MG63 (cell line): Measurements from ENCODE around the gene IFT80. TPM values are rescaled to one million over a fixed set of nuclear protein-coding genes. Genes with fewer than 3 reads are reported as not detected.
"Not testable (repeated sequence)": the region's sequence is repeated elsewhere in the genome, so short reads cannot be mapped to it uniquely, and the experiment has no call there.

Experiments
- DNase-seq: peaks from one replicate; pipeline ENCODE4 v3.0.0-alpha.2; 2020
- H3K27me3 ChIP-seq: fragments of 250-450 bp; sonication (Bioruptor Pico); 2 replicates; pipeline ENCODE4 v1.5.1; 2020; ENCODE audit warnings: mild to moderate bottlenecking, moderate library complexity
- H3K36me3 ChIP-seq: fragments of 250-450 bp; sonication (Bioruptor Pico); 2 replicates; pipeline ENCODE4 v1.5.1; 2020; ENCODE audit warnings: mild to moderate bottlenecking, moderate library complexity
- H3K4me3 ChIP-seq: fragments of 250-450 bp; sonication (Bioruptor Pico); 2 replicates; pipeline ENCODE4 v1.5.1; 2020; ENCODE audit warnings: mild to moderate bottlenecking, moderate library complexity
- H3K9me3 ChIP-seq: fragments of 250-450 bp; sonication (Bioruptor Pico); 2 replicates; pipeline ENCODE4 v1.5.1; 2020; ENCODE audit warnings: mild to moderate bottlenecking, moderate library complexity
- total RNA-seq: library from RNA; depleted of rRNA; stranded (reverse); fragments of >200 nt; shearing (Covaris generic); gene quantifications from 2 replicates; pipeline ENCODE4 v1.2.3, GENCODE V29; 2014; ENCODE audit warnings: low replicate concordance

The IFT80 gene
- total RNA-seq, 1 experiment from 2014 or later: 22.9 TPM

GRCh38 chr3:160253298-160253697, 145.7 kb downstream of the IFT80 start:
- no peaks in the 10 kb centered on the region for H3K9me3 ChIP-seq
- no peaks in the 10 kb centered on the region; the same call in 1 of the 2 replicates for H3K36me3 ChIP-seq
- H3K4me3 ChIP-seq: no peak overlapping the region
- DNase-seq: no peak
- H3K27me3 ChIP-seq: no peaks in the 10 kb centered on the region; the same call in 1 of the 2 replicates

DNA sequence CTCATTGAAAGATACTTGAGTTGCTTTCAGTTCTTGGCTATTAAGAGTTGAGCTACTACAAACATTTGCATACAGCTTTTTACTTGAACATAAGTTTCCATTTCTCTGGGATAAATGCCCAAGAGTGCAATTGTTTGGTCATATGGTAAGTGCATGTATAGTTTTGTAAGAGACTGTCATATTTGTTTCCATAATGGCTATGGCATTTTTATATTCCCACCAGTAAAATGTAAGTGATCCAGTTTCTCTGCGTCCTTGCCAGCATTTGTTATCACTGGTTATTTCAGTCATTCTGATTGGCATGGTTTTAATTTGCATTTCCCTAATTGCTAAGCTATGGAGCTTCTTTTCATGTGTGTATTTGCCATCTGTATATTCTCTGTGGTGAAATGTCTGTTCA, 151.3 kb downstream of the IFT80 start:
- Histone ChIP-seq H3K36me3 (no peaks in the 10 kb centered on the region), H3K27me3 (no peaks in the 10 kb centered on the region; the same call in 1 of the 2 replicates), H3K4me3 (no peak overlapping the region), H3K9me3 (no peaks in the 10 kb centered on the region)
- no peak for DNase-seq

DNA sequence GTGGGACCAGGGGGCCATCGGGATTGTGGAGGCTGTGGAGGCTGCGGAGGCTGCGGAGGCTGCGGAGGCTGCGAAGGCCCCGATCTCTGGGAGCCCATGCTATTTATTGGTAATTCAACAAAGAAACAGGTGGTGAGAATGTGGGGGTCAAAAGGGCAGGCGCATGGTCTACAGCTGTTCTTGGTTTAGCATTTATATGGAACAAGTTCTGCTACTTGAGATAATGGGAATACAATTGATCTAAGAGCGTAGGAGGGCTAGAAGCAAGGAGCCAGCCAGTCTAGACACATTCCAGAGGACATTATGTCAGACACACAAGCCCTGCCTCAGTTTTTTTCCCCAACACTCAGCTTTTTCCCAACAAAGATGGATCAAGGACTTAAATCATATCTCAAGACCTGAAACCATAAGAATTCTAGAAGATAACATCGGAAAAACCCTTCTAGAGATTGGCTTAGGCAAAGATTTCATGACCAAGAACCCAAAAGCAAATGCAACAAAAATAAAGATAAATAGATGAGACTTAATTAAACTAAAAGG, 153.7 kb downstream of the IFT80 start:
- Histone ChIP-seq H3K27me3 (peaks cover 7% of the 10 kb centered on the region), H3K36me3 (no peaks in the 10 kb centered on the region), H3K4me3 (no peak overlapping the region), H3K9me3 (no peaks in the 10 kb centered on the region)
- DNase-seq: no peak

DNA sequence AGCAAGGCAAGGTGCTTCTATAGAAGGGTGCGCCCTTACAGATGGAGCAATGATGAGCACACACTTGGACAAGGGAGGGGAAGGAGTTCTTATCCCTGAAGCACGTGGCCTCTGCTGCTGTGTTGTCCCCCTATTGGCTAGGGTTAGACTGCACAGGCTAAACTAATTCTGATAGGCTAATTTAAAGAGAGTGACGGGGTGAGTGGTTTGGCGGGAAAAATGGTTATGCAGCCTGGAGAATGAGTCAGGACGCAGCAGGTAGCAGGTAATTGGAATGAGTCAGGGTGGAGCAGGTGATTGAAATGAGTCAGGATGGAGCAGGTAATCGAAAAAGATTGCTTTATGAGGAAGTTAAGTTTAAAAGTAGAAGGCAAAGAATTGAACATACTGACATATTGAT, 158.3 kb downstream of the IFT80 start:
- DNase-seq, H3K36me3 ChIP-seq, H3K27me3 ChIP-seq, H3K9me3 ChIP-seq, H3K4me3 ChIP-seq: not testable (repeated sequence)

DNA sequence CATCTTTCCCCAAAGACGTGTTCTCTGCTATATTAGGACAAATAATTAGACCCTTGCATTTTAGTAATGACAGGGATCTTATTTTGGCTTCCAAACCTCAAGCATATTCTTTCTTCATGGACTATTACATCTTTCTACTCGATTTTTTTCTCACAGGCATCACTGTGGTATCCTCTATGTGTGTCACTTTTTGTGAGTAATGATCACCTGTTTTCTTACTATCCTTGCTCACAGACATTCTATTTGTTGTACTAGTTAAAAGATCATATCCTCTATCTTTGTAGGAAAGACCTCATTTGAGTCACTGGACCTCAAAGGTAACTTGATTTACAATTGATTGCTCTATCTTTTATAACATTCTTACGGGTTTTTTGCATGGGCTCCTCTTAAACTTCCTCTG, 167.0 kb downstream of the IFT80 start:
- Histone ChIP-seq H3K36me3 (no peaks in the 10 kb centered on the region), H3K27me3 (peaks cover 25% of the 10 kb centered on the region), H3K4me3 (no peak overlapping the region), H3K9me3 (no peaks in the 10 kb centered on the region)
- no peak for DNase-seq

- Histone ChIP-seq H3K4me3 (no peak overlapping the region), H3K27me3 (peaks cover 50% of the 10 kb centered on the region), H3K9me3 (no peaks in the 10 kb centered on the region), H3K36me3 (no peaks in the 10 kb centered on the region)
- DNase-seq: no peak
These were observed 171.6 kb downstream of the IFT80 start for GRCh38 chr3:160227419-160227818.

- peaks cover 48% of the 10 kb centered on the region for H3K27me3 ChIP-seq
- DNase-seq: peak; percentile 28
These were observed 172.8 kb downstream of the IFT80 start for GRCh38 chr3:160226026-160226907.

DNA sequence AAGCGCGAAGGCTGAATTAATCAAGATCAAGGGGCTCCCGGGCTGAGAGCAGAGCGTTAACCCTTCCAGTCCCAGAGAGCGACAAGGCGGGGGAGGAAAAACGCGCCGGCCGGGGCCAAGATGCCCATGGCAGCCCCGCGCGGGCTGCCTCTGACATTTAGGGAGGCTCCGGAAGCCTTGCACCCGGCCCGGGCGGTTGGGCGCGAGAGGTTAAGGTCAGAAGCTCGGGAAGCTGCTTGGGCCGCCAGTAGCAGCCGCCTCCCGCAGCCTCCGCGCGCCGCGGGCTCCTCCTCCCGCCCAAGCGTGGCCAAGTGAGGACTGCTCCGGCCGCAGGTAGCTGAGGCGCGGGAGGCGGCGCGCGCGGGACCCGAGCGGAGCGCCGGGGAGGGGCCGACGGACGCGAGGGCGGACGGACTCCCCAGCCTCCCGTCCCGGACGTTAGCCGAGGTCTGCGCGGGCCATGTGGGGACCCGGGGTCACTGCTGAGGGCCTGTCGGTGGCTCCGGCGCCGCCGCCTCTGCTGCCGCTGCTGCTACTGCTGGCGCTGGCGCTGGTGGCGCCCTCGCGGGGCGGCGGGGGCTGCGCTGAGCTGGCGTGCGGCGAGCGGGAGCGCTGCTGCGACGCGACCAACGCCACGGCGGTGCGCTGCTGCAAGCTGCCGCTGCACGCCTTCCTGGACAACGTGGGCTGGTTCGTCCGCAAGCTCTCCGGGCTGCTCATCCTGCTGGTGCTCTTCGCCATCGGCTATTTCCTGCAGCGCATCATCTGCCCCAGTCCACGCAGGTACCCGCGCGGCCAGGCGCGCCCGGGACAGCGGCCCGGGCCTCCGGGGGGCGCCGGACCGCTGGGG, 173.6 kb downstream of the IFT80 start, which contains the start of gene C3orf80:
TSS of gene C3orf80 (plus strand) at position 247 of the 850 bp plus-strand sequence. CDS start at position 461, 214 bp downstream.
- peak within 1 kb of the TSS; percentile 38 for H3K4me3 ChIP-seq
- DNase-seq: peak; percentile 58
- H3K27me3 ChIP-seq: peaks cover 48% of the 10 kb centered on the region
- H3K36me3 ChIP-seq: no peaks in the 10 kb centered on the region
- no peaks in the 10 kb centered on the region for H3K9me3 ChIP-seq

More at GRCh38 chr3:160226026-160226907, 172.8 kb downstream of the IFT80 start:
- no peaks in the 10 kb centered on the region for H3K36me3 ChIP-seq
- H3K4me3 ChIP-seq: peak overlapping the region; percentile 38
- no peaks in the 10 kb centered on the region for H3K9me3 ChIP-seq

DNA sequence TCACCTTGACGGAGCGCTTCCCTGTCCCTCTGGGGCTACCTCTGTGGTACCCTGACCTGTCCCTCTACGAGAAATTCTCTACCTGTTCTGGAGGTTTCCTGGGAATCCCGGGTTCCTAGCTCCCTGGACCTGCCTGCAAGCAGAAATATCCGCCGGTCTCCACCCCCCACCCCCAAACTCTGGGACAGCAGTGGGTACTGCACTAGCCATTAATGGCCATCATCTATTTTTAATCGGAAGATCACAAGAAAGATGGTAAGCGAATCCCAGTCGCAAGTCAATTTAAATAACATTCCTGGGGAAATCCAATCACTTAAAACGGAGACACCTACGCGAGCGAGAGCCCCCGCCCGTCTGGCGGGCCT, 174.2 kb downstream of the IFT80 start:
- Histone ChIP-seq H3K36me3 (no peaks in the 10 kb centered on the region), H3K27me3 (peaks cover 45% of the 10 kb centered on the region), H3K9me3 (no peaks in the 10 kb centered on the region), H3K4me3 (peak overlapping the region; percentile 38)
- DNase-seq: no peak

- Histone ChIP-seq H3K4me3 (no peak overlapping the region), H3K36me3 (no peaks in the 10 kb centered on the region), H3K9me3 (no peaks in the 10 kb centered on the region), H3K27me3 (peaks cover 42% of the 10 kb centered on the region)
- DNase-seq: no peak
These were observed 174.8 kb downstream of the IFT80 start for GRCh38 chr3:160224256-160224655.

DNA sequence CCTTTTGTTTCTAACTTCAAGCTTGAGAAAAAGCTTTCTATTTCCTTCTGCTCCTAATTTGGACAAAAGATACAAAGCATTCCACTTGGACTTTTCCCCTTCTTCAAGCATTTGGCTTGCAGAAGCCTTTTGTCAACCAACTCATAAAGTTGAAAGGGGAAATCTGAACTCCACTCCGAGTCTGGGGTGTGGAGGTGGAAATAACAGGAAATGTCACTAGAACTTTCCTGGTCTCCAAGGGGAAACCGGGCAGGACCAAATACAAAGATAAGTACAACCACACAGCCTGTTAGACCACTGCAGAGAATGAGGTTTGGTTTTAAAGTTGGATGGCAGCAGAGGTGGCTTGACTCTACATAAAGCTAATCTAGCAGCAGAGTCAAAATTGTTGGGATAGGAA, 178.0 kb downstream of the IFT80 start:
- no peak for DNase-seq
- Histone ChIP-seq H3K9me3 (no peaks in the 10 kb centered on the region), H3K27me3 (peaks cover 17% of the 10 kb centered on the region), H3K4me3 (no peak overlapping the region), H3K36me3 (no peaks in the 10 kb centered on the region)

DNA sequence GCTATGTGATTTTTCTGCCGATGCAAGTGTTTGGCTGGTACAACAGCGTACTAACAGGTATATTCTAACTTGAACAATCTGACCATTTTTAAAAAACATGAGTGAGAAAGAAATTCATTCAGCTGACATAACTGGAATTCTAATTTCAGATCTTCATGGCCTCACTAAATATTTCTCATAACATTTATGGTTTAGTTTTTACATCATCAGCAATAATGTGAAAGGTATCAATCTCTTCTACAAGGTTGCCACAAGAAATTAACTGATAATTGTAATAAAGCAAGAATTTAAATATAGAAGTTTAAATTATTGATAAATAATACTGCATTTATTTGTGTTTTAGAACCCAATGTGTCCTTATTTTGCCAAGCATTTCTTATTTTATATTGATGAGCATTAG, 179.0 kb downstream of the IFT80 start:
- Histone ChIP-seq H3K27me3 (peaks cover 16% of the 10 kb centered on the region), H3K9me3 (no peaks in the 10 kb centered on the region), H3K4me3 (no peak overlapping the region), H3K36me3 (no peaks in the 10 kb centered on the region)
- DNase-seq: no peak

- Histone ChIP-seq H3K27me3 (peaks cover 2% of the 10 kb centered on the region; the same call in 1 of the 2 replicates), H3K36me3 (no peaks in the 10 kb centered on the region), H3K9me3 (no peaks in the 10 kb centered on the region), H3K4me3 (no peak overlapping the region)
- no peak for DNase-seq
These were observed 180.9 kb downstream of the IFT80 start for GRCh38 chr3:160218136-160218535.

GRCh38 chr3:160217675-160218074, 181.3 kb downstream of the IFT80 start:
- no peak for DNase-seq
- no peaks in the 10 kb centered on the region for H3K36me3 ChIP-seq

DNA sequence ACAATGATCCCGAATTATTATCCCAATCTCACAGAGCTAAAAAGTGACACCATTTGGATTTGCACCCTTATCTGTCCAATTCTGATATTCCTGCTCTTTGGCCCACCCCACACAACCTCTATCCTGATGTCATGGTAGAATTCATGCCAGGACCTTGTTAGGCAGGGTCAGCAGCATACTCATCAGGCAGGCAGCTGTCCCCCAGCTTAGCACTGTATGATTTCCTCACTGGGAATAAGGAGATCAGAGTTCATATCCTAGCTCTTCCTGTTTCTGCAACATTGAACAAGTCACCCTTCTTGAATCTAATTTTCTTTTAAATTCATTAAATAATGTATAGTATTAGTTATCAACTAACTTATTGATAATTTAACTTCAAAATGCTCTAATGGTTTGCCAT, 185.8 kb downstream of the IFT80 start:
- no peak overlapping the region for H3K4me3 ChIP-seq
- no peaks in the 10 kb centered on the region for H3K9me3 ChIP-seq
- no peak for DNase-seq
- H3K27me3 ChIP-seq: peaks cover 2% of the 10 kb centered on the region; the same call in 1 of the 2 replicates
- no peaks in the 10 kb centered on the region for H3K36me3 ChIP-seq

More at GRCh38 chr3:160217675-160218074, 181.3 kb downstream of the IFT80 start:
- no peaks in the 10 kb centered on the region for H3K9me3 ChIP-seq
- H3K4me3 ChIP-seq: no peak overlapping the region
- peaks cover 2% of the 10 kb centered on the region; the same call in 1 of the 2 replicates for H3K27me3 ChIP-seq

GRCh38 chr3:160210799-160211221, 188.2 kb downstream of the IFT80 start:
- Histone ChIP-seq H3K36me3 (no peaks in the 10 kb centered on the region), H3K9me3 (peaks cover 2% of the 10 kb centered on the region; the same call in 1 of the 2 replicates), H3K4me3 (no peak overlapping the region), H3K27me3 (no peaks in the 10 kb centered on the region; the same call in 1 of the 2 replicates)
- no peak for DNase-seq

- no peak for DNase-seq
- no peaks in the 10 kb centered on the region for H3K27me3 ChIP-seq
- no peaks in the 10 kb centered on the region for H3K36me3 ChIP-seq
- H3K4me3 ChIP-seq: no peak overlapping the region
- peaks cover 2% of the 10 kb centered on the region; the same call in 1 of the 2 replicates for H3K9me3 ChIP-seq
These were observed 188.7 kb downstream of the IFT80 start for GRCh38 chr3:160210341-160210740.
